ENCODE results near the gene PDGFD.

The PDGFD gene

GRCh38 chr11:103959279-103959942 is 204.5 kb downstream of the PDGFD start:
- ChIA-PET POLR2A (no interaction called here), CTCF (no interaction called here)
- no peak for DNase-seq (ENCODE audit: extremely low spot score)
- TF ChIP-seq FOXA1 (IDR thresholded peaks at IDR 0.05) (no peak), SUZ12 (IDR thresholded peaks at IDR 0.05) (no peak), ELF4 (IDR thresholded peaks at IDR 0.05) (no peak), BHLHE40 (IDR thresholded peaks at IDR 0.05; ENCODE audit: borderline replicate concordance) (no peak), ZNF384 (IDR thresholded peaks at IDR 0.05) (no peak), FOXM1 (IDR thresholded peaks at IDR 0.05; ENCODE audit: borderline replicate concordance) (no peak)

DNA sequence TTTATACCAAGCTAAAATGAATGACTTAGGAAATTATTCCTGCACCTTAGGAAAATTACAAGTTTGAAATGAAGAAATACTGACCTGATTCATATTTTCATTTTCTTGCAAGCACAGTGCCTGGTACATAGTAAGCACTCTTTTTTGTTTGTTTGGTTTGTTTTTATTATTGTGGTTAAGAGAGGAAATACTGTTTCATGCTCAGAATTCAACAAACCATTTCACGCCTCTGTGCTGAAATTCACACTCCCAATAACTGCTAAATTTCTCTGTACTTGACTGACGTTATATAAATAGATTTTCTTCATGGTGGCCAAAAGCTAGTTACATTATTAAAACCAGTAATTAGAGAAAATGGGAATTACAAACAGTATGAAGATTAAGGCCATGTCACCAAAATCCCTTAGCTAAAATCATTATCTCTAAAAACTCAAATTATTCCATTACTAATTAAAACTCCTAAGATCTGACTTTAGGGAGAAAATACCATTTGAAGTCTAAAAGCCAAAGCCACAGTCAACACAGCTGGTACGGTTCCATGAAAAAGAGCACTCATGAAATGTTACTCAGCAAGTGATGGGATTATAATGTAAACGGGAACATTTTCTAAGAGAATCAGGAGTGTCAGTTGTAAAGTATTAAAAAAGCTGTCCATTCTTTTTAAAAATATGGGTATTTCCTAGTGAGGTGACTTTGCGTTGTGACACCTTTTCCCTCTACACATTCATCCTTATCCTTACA is 205.3 kb downstream of the PDGFD start:
- ChIA-PET POLR2A (no interaction called here), CTCF (interaction anchor here (0.8 kb wide), 1 partner anchor 721 kb away, joined by 3 read pairs; no protein-coding TSS in a partner anchor)
- TF ChIP-seq FOXA1 (IDR thresholded peaks at IDR 0.05) (no peak), NFRKB (IDR thresholded peaks at IDR 0.05) (no peak), BHLHE40 (IDR thresholded peaks at IDR 0.05; ENCODE audit: borderline replicate concordance) (no peak), LEF1 (IDR thresholded peaks at IDR 0.05; ENCODE audit: borderline replicate concordance) (no peak), CTBP1 (IDR thresholded peaks at IDR 0.05; ENCODE audit: borderline replicate concordance) (no peak), ELF4 (IDR thresholded peaks at IDR 0.05) (no peak), HDGF (IDR thresholded peaks at IDR 0.05; ENCODE audit: borderline replicate concordance) (no peak), SUZ12 (IDR thresholded peaks at IDR 0.05) (no peak), FOXM1 (IDR thresholded peaks at IDR 0.05; ENCODE audit: borderline replicate concordance) (no peak), ZNF384 (IDR thresholded peaks at IDR 0.05) (no peak), SP1 (IDR thresholded peaks at IDR 0.05) (no peak), ARNT (IDR thresholded peaks at IDR 0.05) (no peak), L3MBTL2 (conservative IDR thresholded peaks at IDR 0.05) (no peak), TARDBP (IDR thresholded peaks at IDR 0.05) (no peak), FOXK2 (IDR thresholded peaks at IDR 0.05) (no peak)
- TF ChIP-seq, protein P1, sequence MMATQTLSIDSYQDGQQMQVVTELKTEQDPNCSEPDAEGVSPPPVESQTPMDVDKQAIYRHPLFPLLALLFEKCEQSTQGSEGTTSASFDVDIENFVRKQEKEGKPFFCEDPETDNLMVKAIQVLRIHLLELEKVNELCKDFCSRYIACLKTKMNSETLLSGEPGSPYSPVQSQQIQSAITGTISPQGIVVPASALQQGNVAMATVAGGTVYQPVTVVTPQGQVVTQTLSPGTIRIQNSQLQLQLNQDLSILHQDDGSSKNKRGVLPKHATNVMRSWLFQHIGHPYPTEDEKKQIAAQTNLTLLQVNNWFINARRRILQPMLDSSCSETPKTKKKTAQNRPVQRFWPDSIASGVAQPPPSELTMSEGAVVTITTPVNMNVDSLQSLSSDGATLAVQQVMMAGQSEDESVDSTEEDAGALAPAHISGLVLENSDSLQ (IDR thresholded peaks at IDR 0.05), result no peak
- DNase-seq (ENCODE audit: extremely low spot score), result no peak

- POLR2A ChIA-PET, result no interaction called here
These were observed 210.0 kb downstream of the PDGFD start for GRCh38 chr11:103953797-103954486.

DNA sequence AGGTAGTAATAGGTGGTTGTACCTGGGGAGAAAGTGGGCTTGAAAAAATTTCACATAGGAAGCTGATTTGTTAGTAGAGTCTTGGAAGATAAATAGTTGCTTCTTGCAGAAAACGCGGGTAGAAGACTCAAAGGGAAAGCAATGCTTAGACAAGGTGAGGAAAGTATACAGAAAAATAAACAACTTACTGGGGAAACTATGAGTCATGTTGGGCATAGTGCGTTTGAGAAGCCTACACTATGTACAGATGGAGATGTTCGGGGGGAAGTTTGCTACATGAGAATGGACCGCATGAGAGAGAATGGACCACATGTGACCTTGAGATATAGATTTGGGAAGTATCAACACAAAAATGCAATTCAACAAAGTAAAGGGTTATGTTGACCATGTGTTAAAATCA is 214.2 kb downstream of the PDGFD start:
- no peak for DNase-seq (ENCODE audit: extremely low spot score)
- TF ChIP-seq SP1 (IDR thresholded peaks at IDR 0.05) (no peak), HDGF (IDR thresholded peaks at IDR 0.05; ENCODE audit: borderline replicate concordance) (no peak), BHLHE40 (IDR thresholded peaks at IDR 0.05; ENCODE audit: borderline replicate concordance) (no peak), FOXM1 (IDR thresholded peaks at IDR 0.05; ENCODE audit: borderline replicate concordance) (no peak), L3MBTL2 (conservative IDR thresholded peaks at IDR 0.05) (no peak)
- CTCF ChIA-PET, result no interaction called here
- POLR2A ChIA-PET, result no interaction called here

More at GRCh38 chr11:103953797-103954486, 210.0 kb downstream of the PDGFD start:
- TF ChIP-seq NFRKB (IDR thresholded peaks at IDR 0.05) (no peak), ARNT (IDR thresholded peaks at IDR 0.05) (no peak), FOXM1 (IDR thresholded peaks at IDR 0.05; ENCODE audit: borderline replicate concordance) (no peak), HDGF (IDR thresholded peaks at IDR 0.05; ENCODE audit: borderline replicate concordance) (no peak), FOXK2 (IDR thresholded peaks at IDR 0.05) (no peak), SP1 (IDR thresholded peaks at IDR 0.05) (no peak), L3MBTL2 (conservative IDR thresholded peaks at IDR 0.05) (no peak), LEF1 (IDR thresholded peaks at IDR 0.05; ENCODE audit: borderline replicate concordance) (no peak), CTBP1 (IDR thresholded peaks at IDR 0.05; ENCODE audit: borderline replicate concordance) (no peak), ZNF384 (IDR thresholded peaks at IDR 0.05) (no peak)
- CTCF ChIA-PET, result no interaction called here
- no peak for DNase-seq (ENCODE audit: extremely low spot score)

- DNase-seq (ENCODE audit: extremely low spot score), result no peak
- no peak for TF ChIP-seq ZNF384 (IDR thresholded peaks at IDR 0.05)
- no peak for TF ChIP-seq ARNT (IDR thresholded peaks at IDR 0.05)
- no peak for TF ChIP-seq FOXM1 (IDR thresholded peaks at IDR 0.05; ENCODE audit: borderline replicate concordance)
- no peak for TF ChIP-seq FOXK2 (IDR thresholded peaks at IDR 0.05)
- no peak for TF ChIP-seq BHLHE40 (IDR thresholded peaks at IDR 0.05; ENCODE audit: borderline replicate concordance)
- TF ChIP-seq, protein P1 (IDR thresholded peaks at IDR 0.05), result no peak
- TF ChIP-seq HDGF (IDR thresholded peaks at IDR 0.05; ENCODE audit: borderline replicate concordance), result no peak
- TF ChIP-seq NFRKB (IDR thresholded peaks at IDR 0.05), result no peak
- TF ChIP-seq LEF1 (IDR thresholded peaks at IDR 0.05; ENCODE audit: borderline replicate concordance), result no peak
- ChIA-PET POLR2A (no interaction called here), CTCF (no interaction called here)
These were observed 215.7 kb downstream of the PDGFD start for GRCh38 chr11:103948187-103948763.

GRCh38 chr11:103947546-103947919 is 216.4 kb downstream of the PDGFD start:
- DNase-seq (ENCODE audit: extremely low spot score), result no peak
- TF ChIP-seq ARNT (IDR thresholded peaks at IDR 0.05) (no peak), FOXA1 (IDR thresholded peaks at IDR 0.05) (no peak), L3MBTL2 (conservative IDR thresholded peaks at IDR 0.05) (no peak), TARDBP (IDR thresholded peaks at IDR 0.05) (no peak), FOXK2 (IDR thresholded peaks at IDR 0.05) (no peak), FOXM1 (IDR thresholded peaks at IDR 0.05; ENCODE audit: borderline replicate concordance) (no peak), NFRKB (IDR thresholded peaks at IDR 0.05) (no peak), BHLHE40 (IDR thresholded peaks at IDR 0.05; ENCODE audit: borderline replicate concordance) (no peak), LEF1 (IDR thresholded peaks at IDR 0.05; ENCODE audit: borderline replicate concordance) (no peak), SP1 (IDR thresholded peaks at IDR 0.05) (no peak), ZNF384 (IDR thresholded peaks at IDR 0.05) (no peak)
- ChIA-PET CTCF (no interaction called here), POLR2A (no interaction called here)
